GM12873 (cell line): ENCODE results near the gene HOXB5.

ENCODE experiments used
- TF ChIP-seq, protein P1 (sequence below): IDR thresholded peaks from 2 replicates; pipeline ENCODE4 v1.5.1; 2012; ENCODE audit warnings: low read depth, mild to moderate bottlenecking, moderate library complexity, low read length, control low read depth; ENCODE audit not compliant: insufficient read depth; ENCODE audit errors: missing control alignments

The HOXB5 gene

DNA sequence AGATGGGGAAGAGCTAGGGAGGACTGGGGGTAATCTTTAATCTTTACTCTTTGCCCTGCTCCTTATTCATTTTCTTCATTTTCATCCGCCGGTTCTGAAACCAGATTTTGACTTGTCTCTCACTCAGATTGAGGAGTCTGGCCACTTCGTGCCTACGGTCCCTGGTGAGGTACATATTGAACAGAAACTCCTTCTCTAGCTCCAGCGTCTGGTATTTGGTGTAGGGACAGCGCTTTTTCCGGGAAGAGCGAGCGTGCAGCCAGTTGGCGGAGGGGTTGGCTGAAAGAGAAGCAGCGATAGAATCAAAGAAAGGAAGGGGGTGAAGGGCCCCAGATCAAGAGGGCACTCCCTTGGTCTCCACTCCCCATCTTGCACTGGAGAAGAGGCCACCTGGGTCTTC is 29.3 kb upstream of the HOXB5 start:
- TF ChIP-seq, protein P1, sequence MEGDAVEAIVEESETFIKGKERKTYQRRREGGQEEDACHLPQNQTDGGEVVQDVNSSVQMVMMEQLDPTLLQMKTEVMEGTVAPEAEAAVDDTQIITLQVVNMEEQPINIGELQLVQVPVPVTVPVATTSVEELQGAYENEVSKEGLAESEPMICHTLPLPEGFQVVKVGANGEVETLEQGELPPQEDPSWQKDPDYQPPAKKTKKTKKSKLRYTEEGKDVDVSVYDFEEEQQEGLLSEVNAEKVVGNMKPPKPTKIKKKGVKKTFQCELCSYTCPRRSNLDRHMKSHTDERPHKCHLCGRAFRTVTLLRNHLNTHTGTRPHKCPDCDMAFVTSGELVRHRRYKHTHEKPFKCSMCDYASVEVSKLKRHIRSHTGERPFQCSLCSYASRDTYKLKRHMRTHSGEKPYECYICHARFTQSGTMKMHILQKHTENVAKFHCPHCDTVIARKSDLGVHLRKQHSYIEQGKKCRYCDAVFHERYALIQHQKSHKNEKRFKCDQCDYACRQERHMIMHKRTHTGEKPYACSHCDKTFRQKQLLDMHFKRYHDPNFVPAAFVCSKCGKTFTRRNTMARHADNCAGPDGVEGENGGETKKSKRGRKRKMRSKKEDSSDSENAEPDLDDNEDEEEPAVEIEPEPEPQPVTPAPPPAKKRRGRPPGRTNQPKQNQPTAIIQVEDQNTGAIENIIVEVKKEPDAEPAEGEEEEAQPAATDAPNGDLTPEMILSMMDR: no peak

DNA sequence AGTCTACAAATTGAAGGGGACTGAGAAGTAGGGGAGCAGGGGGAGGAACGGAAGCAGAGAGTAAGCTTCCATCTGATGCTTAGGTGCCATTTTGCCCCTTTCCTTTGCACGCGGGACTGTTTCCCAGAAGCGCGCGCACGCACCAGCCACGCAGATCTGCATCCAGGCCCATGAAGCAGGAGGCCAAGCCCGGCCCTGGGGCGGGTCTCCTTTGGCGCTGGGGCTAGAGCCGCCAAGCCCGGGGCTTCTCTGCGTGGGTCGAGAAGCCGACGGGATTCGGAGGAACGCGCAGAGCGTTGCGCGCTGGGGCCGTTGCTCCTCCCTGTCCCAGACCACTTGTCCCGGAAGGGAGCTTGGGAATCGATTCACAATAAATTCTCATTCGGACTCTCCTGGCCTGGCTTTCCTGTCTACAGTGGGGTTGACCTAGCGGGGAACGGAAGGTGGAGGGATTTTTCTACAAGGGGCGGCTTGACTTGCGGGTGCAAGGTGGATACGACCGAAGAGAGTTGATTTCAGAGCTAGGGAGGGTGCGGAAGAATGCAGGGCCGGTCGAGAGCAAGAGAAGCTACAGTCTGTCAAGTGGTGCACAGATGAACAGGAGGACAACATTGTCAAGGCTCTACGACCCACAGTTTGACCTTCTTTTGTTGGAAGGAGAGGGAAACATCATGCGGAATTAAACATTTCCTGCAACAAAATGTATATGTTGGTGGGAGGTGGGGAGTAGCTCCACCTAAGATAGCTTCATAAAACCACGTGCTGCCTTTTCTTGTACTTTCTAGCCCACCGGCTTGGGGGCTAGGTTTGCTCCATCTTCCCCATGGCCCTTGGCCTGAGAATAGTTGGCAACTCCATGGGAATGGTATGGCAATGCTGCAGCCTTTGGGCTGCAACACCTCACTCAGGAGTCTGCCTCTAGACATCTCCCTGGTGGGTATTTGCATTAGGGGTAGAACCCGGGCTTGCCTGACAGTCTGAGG is 28.1 kb upstream of the HOXB5 start:
- TF ChIP-seq, protein P1: no peak

DNA sequence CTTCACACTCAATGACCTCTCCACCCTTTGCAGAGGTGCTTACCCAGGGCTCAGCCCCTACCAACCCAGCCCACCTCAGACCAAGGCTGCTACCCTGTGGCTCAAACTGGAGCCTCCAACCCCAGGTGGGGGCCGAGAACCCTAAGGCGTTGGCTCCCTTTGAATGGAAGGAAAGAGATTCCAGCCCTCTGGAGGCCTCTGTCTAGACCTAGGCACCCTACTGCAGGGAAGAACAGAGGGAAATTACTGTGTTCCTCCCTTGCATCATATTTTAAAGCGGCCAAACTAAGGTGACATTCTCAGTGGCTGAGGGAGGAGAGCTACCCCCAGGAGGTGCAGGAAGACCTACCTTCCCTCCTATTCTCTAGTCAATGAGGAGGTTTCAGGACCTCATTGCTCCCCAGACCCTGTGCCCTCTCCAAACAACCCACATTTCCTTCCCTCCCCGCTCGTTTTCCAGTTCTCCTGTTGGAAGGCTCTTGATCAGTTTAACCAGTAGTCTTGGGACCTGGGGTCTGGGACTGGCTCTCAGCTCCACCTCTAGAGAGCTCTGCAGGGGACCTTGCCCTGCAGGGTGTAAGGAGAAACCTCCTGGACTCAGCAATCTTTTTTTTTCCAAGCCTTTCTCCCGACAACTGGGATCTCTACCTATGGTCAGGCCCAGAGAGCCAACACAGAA is 27.0 kb upstream of the HOXB5 start:
- TF ChIP-seq, protein P1: no peak

DNA sequence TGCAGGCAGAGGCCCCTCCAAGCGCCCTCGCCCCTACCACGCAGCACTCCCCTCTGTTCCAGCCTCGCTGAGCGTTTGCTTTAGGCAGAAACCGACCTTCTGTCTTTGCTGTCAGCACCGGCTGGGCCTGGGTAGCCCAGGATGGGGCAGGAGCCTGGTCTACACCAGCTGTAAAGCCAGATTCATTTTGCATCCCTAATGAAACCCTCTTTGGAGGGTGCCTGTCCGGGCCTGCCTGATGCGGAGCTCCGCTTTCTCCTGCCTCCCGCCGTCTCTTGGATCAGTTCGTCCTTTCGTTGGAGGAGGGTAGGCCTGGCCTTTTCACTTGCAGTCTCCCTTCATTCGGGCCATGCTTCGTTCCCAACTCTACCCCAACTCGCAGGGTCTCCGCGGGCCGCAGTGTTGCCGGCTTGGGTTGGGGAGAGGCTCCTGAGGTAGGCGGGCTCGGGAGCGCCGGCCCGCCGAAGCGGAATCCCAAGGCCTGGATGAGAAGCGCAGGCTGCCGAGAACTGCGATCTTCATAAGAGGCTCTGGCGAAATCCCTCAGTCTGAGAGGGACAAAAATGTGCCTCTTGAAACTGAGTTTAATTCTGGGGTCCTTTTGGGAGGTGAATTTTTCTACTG is 26.4 kb upstream of the HOXB5 start:
- TF ChIP-seq, protein P1: no peak

DNA sequence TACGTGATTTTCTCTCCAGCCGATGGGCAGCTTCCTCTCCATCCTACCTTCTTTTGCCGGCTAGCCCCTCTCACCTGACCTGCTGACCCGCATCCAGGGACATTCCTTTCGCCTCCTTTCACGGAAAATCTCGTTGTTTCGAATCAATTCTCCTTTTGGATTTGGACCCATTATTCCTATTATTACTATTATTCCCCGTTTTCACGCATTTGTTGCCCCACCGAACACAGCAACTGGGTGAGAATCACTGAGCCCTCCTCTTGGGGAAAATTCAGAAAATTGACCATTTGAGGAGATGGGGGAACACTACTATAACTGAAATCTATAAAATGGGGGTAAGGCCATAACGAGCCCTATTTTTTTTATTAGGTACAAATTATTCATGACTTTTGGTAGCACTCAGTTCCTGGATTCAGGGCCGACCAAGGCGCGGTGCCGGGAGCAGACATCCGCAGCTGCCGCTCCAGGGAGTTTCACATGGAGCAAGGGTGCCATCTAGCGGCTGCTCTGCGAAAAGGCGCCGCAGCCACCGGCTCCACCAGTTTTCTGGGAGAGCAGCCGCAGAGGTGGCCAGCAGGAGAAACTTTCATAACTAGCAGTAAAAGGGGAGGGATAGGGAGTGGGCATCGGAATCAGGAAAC is 24.8 kb upstream of the HOXB5 start:
- TF ChIP-seq, protein P1: peak; percentile 90

DNA sequence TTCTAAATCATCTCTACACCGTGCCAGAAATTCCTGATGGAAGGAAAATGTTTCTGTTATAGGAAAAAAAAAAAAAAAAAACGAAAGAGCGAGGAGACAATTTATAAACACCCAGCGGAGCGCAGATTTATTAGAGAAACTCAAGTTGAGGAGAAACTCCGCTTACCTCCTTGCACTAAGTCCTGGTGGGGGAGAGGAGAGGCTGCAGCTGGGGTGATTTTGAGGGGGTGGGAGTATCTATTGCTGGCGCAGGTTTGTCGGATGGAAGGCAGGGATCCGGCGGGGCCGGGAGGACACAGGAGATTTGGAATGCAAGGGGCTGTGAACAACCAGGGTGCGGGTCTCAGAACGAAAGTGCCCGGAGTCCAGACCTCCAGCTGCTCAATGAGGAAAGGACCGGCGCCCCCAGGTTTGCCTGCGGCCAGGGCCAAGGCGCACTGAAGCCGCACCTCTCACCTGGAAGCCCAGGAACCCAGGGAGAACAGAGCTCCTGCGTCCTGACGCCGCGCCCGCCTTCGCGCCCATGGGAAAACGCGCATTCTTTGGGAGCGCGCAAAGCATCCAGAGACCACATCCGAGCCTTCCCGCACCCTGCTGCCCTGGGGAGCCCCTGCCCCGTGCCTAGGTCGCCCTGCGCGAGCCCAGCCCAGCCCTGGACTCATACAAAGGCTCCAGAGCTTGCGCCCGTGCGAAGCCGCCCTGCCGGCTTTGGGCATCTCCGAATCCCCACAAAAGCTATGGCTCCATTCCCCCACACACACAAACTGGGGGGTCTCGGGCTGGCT is 24.1 kb upstream of the HOXB5 start:
- TF ChIP-seq, protein P1: no peak
